ACC112 (cell line): ENCODE measurements around the gene GADD45A.

Experiments
- H2AFZ ChIP-seq: fragments of 200-600 bp; sonication (generic); one replicate; pipeline ENCODE4 v1.6.0; 2017; ENCODE audit warnings: antibody characterized with exemption, low read length; ENCODE audit not compliant: unreplicated experiment
- H3K27ac ChIP-seq: fragments of 200-600 bp; sonication (generic); 2 replicates; pipeline ENCODE4 v1.5.1; 2014; ENCODE audit warnings: low read depth, mild to moderate bottlenecking, antibody characterized with exemption, low read length, moderate library complexity
- H3K27me3 ChIP-seq: fragments of 200-600 bp; sonication (generic); 2 replicates; pipeline ENCODE4 v1.6.1; 2014; ENCODE audit warnings: mild to moderate bottlenecking, antibody characterized with exemption, low read length, moderate library complexity, mixed read lengths; ENCODE audit not compliant: insufficient read depth
- H3K36me3 ChIP-seq: fragments of 200-600 bp; sonication (generic); 2 replicates; pipeline ENCODE4 v1.6.1; 2016; ENCODE audit warnings: mild to moderate bottlenecking, antibody characterized with exemption, low read length, moderate library complexity, mixed read lengths; ENCODE audit not compliant: insufficient read depth
- H3K4me1 ChIP-seq: fragments of 200-600 bp; sonication (generic); one replicate; pipeline ENCODE4 v1.6.1; 2016; ENCODE audit warnings: low read length, mixed read lengths; ENCODE audit not compliant: insufficient read depth, unreplicated experiment, control insufficient read depth
- H3K4me3 ChIP-seq: fragments of 200-600 bp; sonication (generic); 2 replicates; pipeline ENCODE4 v1.5.1; 2014; ENCODE audit warnings: mild to moderate bottlenecking, low read depth, low read length
- H3K79me2 ChIP-seq: fragments of 200-600 bp; sonication (generic); one replicate; pipeline ENCODE4 v1.6.0; 2016; ENCODE audit warnings: low read length; ENCODE audit not compliant: control insufficient read depth, unreplicated experiment, insufficient read depth

Gene GADD45A

DNA sequence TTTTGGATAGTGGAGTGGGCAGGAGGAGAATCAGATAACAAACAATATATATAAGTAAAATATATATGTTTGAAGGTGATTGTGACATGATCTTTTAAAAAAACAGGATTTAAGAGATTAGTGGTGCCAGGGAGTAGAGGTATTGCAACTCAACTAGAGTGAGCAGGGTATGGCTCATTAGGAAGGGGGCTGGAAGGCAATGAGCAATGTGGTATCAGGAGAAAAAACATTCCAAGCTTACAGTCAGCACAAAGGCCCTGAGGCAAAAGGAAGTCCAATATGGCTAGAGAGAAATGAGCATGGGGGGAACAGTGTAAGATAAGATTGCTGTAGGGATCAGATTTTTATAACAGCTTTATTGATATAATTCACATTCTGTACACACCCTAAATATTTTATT, 5.3 kb upstream of the GADD45A start:
- no peak overlapping the region for H3K27ac ChIP-seq
- H3K27me3 ChIP-seq, result no peaks in the 10 kb centered on the region
- no peaks in the 10 kb centered on the region for H3K36me3 ChIP-seq
- no peaks in the 10 kb centered on the region for H3K79me2 ChIP-seq
- H3K4me1 ChIP-seq, result peaks cover 38% of the 10 kb centered on the region
- no peak overlapping the region for H3K4me3 ChIP-seq
- no peak overlapping the region for H2AFZ ChIP-seq

- H3K27ac ChIP-seq, result no peak overlapping the region
- H3K4me3 ChIP-seq, result no peak overlapping the region
- H3K36me3 ChIP-seq, result no peaks in the 10 kb centered on the region
- peaks cover 33% of the 10 kb centered on the region for H3K4me1 ChIP-seq
- H2AFZ ChIP-seq, result no peak overlapping the region
- H3K27me3 ChIP-seq, result no peaks in the 10 kb centered on the region
- peaks cover 2% of the 10 kb centered on the region for H3K79me2 ChIP-seq
These were observed 4.5 kb upstream of the GADD45A start for GRCh38 chr1:67680486-67680885.

DNA sequence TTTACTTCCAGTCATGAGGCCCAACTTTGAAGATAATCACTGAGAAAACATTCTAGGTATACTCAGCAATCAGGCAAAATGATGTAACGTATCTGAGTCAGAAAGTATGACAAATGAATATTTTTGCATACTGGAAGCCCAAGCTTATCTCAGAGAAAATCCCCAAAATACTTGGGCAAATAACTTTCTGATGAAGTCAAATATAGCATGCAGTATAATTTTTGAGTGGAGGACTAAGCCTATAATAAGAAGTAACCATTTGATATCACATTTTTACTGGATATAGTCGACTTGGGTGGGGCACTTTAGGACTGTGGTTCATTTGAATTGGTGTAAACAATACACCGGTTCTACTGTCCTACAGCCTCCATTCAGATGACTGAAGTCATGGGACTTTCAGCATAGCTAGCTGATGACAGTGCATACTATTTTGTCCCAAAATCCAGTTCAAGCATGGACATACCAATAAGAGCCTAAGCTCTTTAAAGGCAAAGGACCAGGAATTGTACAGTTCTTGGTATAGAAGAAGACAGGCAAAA, 2.3 kb upstream of the GADD45A start:
- Histone ChIP-seq H3K27ac (peak overlapping the region; percentile 85), H3K27me3 (no peaks in the 10 kb centered on the region), H3K79me2 (peaks cover 20% of the 10 kb centered on the region), H2AFZ (no peak overlapping the region), H3K4me3 (peak overlapping the region; percentile 82), H3K4me1 (peaks cover 33% of the 10 kb centered on the region), H3K36me3 (peaks cover 6% of the 10 kb centered on the region)

GRCh38 chr1:67683316-67683715, 1.7 kb upstream of the GADD45A start:
- Histone ChIP-seq H3K4me1 (peaks cover 35% of the 10 kb centered on the region), H3K27ac (peak overlapping the region; percentile 85), H3K27me3 (no peaks in the 10 kb centered on the region), H3K36me3 (peaks cover 11% of the 10 kb centered on the region), H2AFZ (no peak overlapping the region), H3K79me2 (peaks cover 20% of the 10 kb centered on the region), H3K4me3 (peak overlapping the region; percentile 82)

GRCh38 chr1:67683766-67684525, 1.1 kb upstream of the GADD45A start:
- Histone ChIP-seq H3K27me3 (no peaks in the 10 kb centered on the region), H3K4me3 (peak overlapping the region; percentile 82), H2AFZ (peak overlapping the region; percentile 55), H3K36me3 (peaks cover 16% of the 10 kb centered on the region), H3K79me2 (peaks cover 20% of the 10 kb centered on the region), H3K4me1 (peaks cover 41% of the 10 kb centered on the region), H3K27ac (peak overlapping the region; percentile 85)

GRCh38 chr1:67684526-67685066, 405 bp upstream of the GADD45A start:
- H3K79me2 ChIP-seq, result peaks cover 20% of the 10 kb centered on the region
- H3K27me3 ChIP-seq, result no peaks in the 10 kb centered on the region
- peak overlapping the region; percentile 55 for H2AFZ ChIP-seq
- H3K4me3 ChIP-seq, result peak overlapping the region; percentile 82
- H3K36me3 ChIP-seq, result peaks cover 16% of the 10 kb centered on the region
- H3K27ac ChIP-seq, result peak overlapping the region; percentile 85
- H3K4me1 ChIP-seq, result peaks cover 45% of the 10 kb centered on the region

- Histone ChIP-seq H3K27ac (peak overlapping the region; percentile 82), H3K4me3 (peak overlapping the region; percentile 82), H3K27me3 (no peaks in the 10 kb centered on the region), H2AFZ (no peak overlapping the region), H3K36me3 (peaks cover 16% of the 10 kb centered on the region), H3K79me2 (peaks cover 20% of the 10 kb centered on the region), H3K4me1 (peaks cover 38% of the 10 kb centered on the region)
These were observed 711 bp downstream of the GADD45A start for GRCh38 chr1:67685558-67686266.

DNA sequence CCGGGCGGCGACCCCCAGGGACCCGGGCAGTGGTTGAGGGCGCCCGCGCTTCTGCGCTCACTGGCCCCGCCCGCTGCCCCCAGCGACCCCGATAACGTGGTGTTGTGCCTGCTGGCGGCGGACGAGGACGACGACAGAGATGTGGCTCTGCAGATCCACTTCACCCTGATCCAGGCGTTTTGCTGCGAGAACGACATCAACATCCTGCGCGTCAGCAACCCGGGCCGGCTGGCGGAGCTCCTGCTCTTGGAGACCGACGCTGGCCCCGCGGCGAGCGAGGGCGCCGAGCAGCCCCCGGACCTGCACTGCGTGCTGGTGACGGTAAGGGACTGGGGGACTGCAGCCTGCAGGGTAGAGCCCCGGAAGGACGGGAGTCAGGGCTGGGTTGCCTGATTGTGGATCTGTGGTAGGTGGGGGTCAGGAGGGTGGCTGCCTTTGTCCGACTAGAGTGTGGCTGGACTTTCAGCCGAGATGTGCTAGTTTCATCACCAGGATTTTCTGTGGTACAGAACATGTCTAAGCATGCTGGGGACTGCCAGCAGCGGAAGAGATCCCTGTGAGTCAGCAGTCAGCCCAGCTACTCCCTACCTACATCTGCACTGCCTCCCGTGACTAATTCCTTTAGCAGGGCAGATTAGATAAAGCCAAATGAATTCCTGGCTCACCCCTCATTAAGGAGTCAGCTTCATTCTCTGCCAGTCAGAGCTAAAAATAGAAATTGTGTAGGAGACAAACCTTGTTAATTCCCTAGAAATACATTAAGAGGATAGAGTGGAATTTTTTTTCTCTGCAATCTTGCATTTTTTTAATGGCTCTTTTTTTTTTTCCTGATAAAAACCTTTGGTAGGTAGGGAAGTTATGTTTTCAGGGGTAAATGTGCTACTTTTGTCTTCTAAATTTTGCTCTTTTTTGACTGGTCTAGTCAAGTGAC, 1.5 kb downstream of the GADD45A start:
- H2AFZ ChIP-seq, result no peak overlapping the region
- H3K27me3 ChIP-seq, result no peaks in the 10 kb centered on the region
- peaks cover 20% of the 10 kb centered on the region for H3K79me2 ChIP-seq
- peaks cover 16% of the 10 kb centered on the region for H3K36me3 ChIP-seq
- H3K27ac ChIP-seq, result peak overlapping the region; percentile 82
- H3K4me1 ChIP-seq, result peaks cover 38% of the 10 kb centered on the region
- H3K4me3 ChIP-seq, result peak overlapping the region; percentile 82

- H3K4me3 ChIP-seq, result peak overlapping the region; percentile 82
- H3K27me3 ChIP-seq, result no peaks in the 10 kb centered on the region
- H3K27ac ChIP-seq, result peak overlapping the region; percentile 82
- H2AFZ ChIP-seq, result no peak overlapping the region
- H3K36me3 ChIP-seq, result peaks cover 16% of the 10 kb centered on the region
- peaks cover 20% of the 10 kb centered on the region for H3K79me2 ChIP-seq
- peaks cover 34% of the 10 kb centered on the region for H3K4me1 ChIP-seq
These were observed 2.2 kb downstream of the GADD45A start for GRCh38 chr1:67687198-67687545.

- Histone ChIP-seq H3K27ac (peak overlapping the region; percentile 82), H2AFZ (no peak overlapping the region), H3K4me1 (peaks cover 32% of the 10 kb centered on the region), H3K36me3 (peaks cover 16% of the 10 kb centered on the region), H3K4me3 (peak overlapping the region; percentile 82), H3K27me3 (no peaks in the 10 kb centered on the region), H3K79me2 (peaks cover 20% of the 10 kb centered on the region)
These were observed 2.6 kb downstream of the GADD45A start for GRCh38 chr1:67687649-67688048.
